OCI-LY3 (cell line): ENCODE measurements around the gene SLC38A11.

Source experiments
- H2AFZ ChIP-seq: fragments of 200-600, 300-600 bp; shearing (Covaris generic); 2 replicates; pipeline ENCODE4 v1.6.0; 2014; ENCODE audit warnings: antibody characterized with exemption, low read depth, low read length
- H3K27ac ChIP-seq: fragments of 200-600, 300-600 bp; sonication (generic); 2 replicates; pipeline ENCODE4 v1.5.1; 2014; ENCODE audit warnings: mild to moderate bottlenecking, low read length, moderate library complexity, mixed read lengths
- H3K27me3 ChIP-seq: fragments of 200-600, 300-600 bp; sonication (generic); 2 replicates; pipeline ENCODE4 v1.6.1; 2014; ENCODE audit warnings: low read depth, low read length, mixed read lengths
- H3K36me3 ChIP-seq: fragments of 200-600, 300-600 bp; sonication (generic); replicated peaks from 2 replicates; pipeline ENCODE3; 2014; ENCODE audit warnings: low read depth, low read length, mixed read lengths
- H3K4me1 ChIP-seq: fragments of 300-600, 200-600 bp; sonication (generic); 2 replicates; pipeline ENCODE4 v1.6.1; 2014; ENCODE audit warnings: low read length, mixed read lengths
- H3K4me2 ChIP-seq: fragments of 200-600, 300-600 bp; sonication (generic); 2 replicates; pipeline ENCODE4 v1.6.1; 2014; ENCODE audit warnings: low read length, mixed read lengths
- H3K4me3 ChIP-seq: fragments of 300-600, 200-600 bp; sonication (generic); 2 replicates; pipeline ENCODE4 v1.5.1; 2014; ENCODE audit warnings: antibody characterized with exemption, mild to moderate bottlenecking, low read length, moderate library complexity
- H3K79me2 ChIP-seq: fragments of 300-600, 200-600 bp; shearing (Covaris generic); 2 replicates; pipeline ENCODE4 v1.6.1; 2014; ENCODE audit warnings: mild to moderate bottlenecking, low read length, mixed read lengths
- H3K9ac ChIP-seq: fragments of 300-600, 200-600 bp; shearing (Covaris generic); 2 replicates; pipeline ENCODE4 v1.6.0; 2014; ENCODE audit warnings: mild to moderate bottlenecking, low read length, moderate library complexity
- H3K9me3 ChIP-seq: fragments of 200-600, 300-600 bp; shearing (Covaris generic); 2 replicates; pipeline ENCODE4 v1.6.1; 2014; ENCODE audit warnings: low read length, mixed read lengths; ENCODE audit not compliant: insufficient read depth
- H4K20me1 ChIP-seq: fragments of 200-600, 300-600 bp; sonication (generic); 2 replicates; pipeline ENCODE4 v1.6.1; 2016; ENCODE audit warnings: low read length, mixed read lengths; ENCODE audit not compliant: insufficient read depth
- CTCF ChIP-seq: fragments of 200-600, 300-600 bp; sonication (generic); IDR thresholded peaks from 2 replicates; pipeline ENCODE4 v1.5.1; 2014; ENCODE audit warnings: antibody characterized with exemption, low read length, low read depth
- EZH2phosphoT487 ChIP-seq: fragments of 200-600 bp; shearing (Covaris generic); IDR thresholded peaks from 2 replicates; pipeline ENCODE4 v1.6.1; 2018; ENCODE audit warnings: antibody characterized with exemption, mixed run types, low read depth

Gene SLC38A11

GRCh38 chr2:164969909-164970690, 14.8 kb upstream of the SLC38A11 start:
- Histone ChIP-seq H3K4me1 (peaks cover 36% of the 10 kb centered on the region), H3K27ac (peak overlapping the region; percentile 50), H3K9me3 (peaks cover 8% of the 10 kb centered on the region), H3K9ac (no peak overlapping the region), H3K79me2 (no peaks in the 10 kb centered on the region), H2AFZ (no peak overlapping the region), H4K20me1 (no peaks in the 10 kb centered on the region), H3K27me3 (no peaks in the 10 kb centered on the region), H3K4me2 (peak overlapping the region; percentile 31), H3K36me3 (peaks cover 17% of the 10 kb centered on the region), H3K4me3 (no peak overlapping the region)
- no peak for TF ChIP-seq EZH2phosphoT487
- no peak for TF ChIP-seq CTCF

- no peak overlapping the region for H3K9ac ChIP-seq
- H3K4me1 ChIP-seq = peaks cover 59% of the 10 kb centered on the region
- H3K27ac ChIP-seq = no peak overlapping the region
- TF ChIP-seq CTCF = no peak
- TF ChIP-seq EZH2phosphoT487 = no peak
- H3K9me3 ChIP-seq = peaks cover 8% of the 10 kb centered on the region
- no peaks in the 10 kb centered on the region for H4K20me1 ChIP-seq
- no peak overlapping the region for H2AFZ ChIP-seq
- no peak overlapping the region for H3K4me2 ChIP-seq
- H3K27me3 ChIP-seq = no peaks in the 10 kb centered on the region
- no peaks in the 10 kb centered on the region for H3K79me2 ChIP-seq
- no peak overlapping the region for H3K4me3 ChIP-seq
- H3K36me3 ChIP-seq = peaks cover 17% of the 10 kb centered on the region
Measured at GRCh38 chr2:164967781-164968228, 12.5 kb upstream of the SLC38A11 start.

- TF ChIP-seq EZH2phosphoT487 = no peak
- TF ChIP-seq CTCF = no peak
- Histone ChIP-seq H3K4me3 (no peak overlapping the region), H3K27me3 (no peaks in the 10 kb centered on the region)
Measured at GRCh38 chr2:164967361-164967760, 12.0 kb upstream of the SLC38A11 start.

GRCh38 chr2:164964700-164965099, 9.4 kb upstream of the SLC38A11 start:
- Histone ChIP-seq H3K9ac (no peak overlapping the region), H3K27ac (no peak overlapping the region), H3K9me3 (peaks cover 8% of the 10 kb centered on the region), H3K27me3 (no peaks in the 10 kb centered on the region), H3K4me2 (peak overlapping the region; percentile 30), H3K4me3 (no peak overlapping the region), H2AFZ (no peak overlapping the region), H3K36me3 (peaks cover 17% of the 10 kb centered on the region), H4K20me1 (no peaks in the 10 kb centered on the region), H3K79me2 (no peaks in the 10 kb centered on the region), H3K4me1 (peaks cover 48% of the 10 kb centered on the region)
- no peak for TF ChIP-seq EZH2phosphoT487

More at GRCh38 chr2:164967361-164967760, 12.0 kb upstream of the SLC38A11 start:
- Histone ChIP-seq H3K4me1 (peaks cover 63% of the 10 kb centered on the region), H3K9me3 (peaks cover 8% of the 10 kb centered on the region), H3K9ac (no peak overlapping the region), H3K27ac (no peak overlapping the region), H3K4me2 (no peak overlapping the region), H3K36me3 (peaks cover 17% of the 10 kb centered on the region), H3K79me2 (no peaks in the 10 kb centered on the region), H2AFZ (no peak overlapping the region), H4K20me1 (no peaks in the 10 kb centered on the region)
